NCI-H2171 (cell line): ENCODE results near the gene FOXL1.

Experiments used
- DNase-seq: peaks from one replicate; lab custom pipeline; 2025; lab: John Stamatoyannopoulos, UW

Gene FOXL1

DNA sequence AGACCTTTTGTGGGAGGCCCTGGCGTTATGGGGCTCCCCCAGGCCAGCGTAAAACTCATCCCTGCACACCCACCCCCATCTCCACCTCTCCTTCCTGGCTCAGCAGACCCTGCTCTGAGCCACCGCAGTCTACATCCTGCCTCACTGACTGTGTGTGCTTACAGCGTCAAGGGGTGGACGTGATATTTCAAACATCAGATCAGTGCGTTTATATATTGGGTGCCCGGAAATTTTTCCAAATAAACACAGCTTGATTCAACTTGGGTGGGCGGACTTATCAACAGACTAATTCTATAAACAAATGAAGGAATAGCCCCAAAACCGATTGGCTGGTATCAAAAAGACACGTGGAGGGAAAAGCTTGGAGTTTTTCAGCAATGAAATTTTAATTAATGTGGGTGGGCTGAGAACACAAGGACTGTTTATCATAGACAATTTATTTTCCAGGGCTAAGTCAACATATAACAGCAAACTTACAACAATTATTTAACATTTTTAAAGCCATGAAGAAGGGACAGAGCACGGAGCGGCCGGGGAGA, at the start of gene FOXL1:
Gene FOXL1 (plus strand): TSS at position 489 of the 539 bp plus-strand sequence. CDS start 175 bp downstream, outside the sequence.
- DNase-seq, result no peak

DNA sequence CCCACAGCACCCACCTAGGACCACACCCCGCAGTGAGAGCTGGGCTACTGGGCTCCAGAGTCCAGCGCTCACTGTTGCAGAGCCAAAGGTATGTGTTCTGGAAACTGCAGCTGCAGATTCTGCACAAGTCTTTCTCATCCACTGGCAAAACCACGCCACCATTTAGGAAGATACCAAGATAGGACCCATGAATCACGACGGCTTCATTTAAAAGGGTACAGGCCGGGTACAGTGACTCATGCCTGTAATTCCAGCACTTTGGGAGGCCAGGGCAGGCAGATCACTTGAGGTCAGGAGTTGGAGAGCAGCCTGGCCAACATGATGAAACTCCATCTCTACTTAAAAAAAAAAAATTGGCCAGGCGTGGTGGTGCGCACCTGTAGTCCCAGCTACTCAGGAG, 49.2 kb upstream of the FOXL1 start:
- no peak for DNase-seq

DNA sequence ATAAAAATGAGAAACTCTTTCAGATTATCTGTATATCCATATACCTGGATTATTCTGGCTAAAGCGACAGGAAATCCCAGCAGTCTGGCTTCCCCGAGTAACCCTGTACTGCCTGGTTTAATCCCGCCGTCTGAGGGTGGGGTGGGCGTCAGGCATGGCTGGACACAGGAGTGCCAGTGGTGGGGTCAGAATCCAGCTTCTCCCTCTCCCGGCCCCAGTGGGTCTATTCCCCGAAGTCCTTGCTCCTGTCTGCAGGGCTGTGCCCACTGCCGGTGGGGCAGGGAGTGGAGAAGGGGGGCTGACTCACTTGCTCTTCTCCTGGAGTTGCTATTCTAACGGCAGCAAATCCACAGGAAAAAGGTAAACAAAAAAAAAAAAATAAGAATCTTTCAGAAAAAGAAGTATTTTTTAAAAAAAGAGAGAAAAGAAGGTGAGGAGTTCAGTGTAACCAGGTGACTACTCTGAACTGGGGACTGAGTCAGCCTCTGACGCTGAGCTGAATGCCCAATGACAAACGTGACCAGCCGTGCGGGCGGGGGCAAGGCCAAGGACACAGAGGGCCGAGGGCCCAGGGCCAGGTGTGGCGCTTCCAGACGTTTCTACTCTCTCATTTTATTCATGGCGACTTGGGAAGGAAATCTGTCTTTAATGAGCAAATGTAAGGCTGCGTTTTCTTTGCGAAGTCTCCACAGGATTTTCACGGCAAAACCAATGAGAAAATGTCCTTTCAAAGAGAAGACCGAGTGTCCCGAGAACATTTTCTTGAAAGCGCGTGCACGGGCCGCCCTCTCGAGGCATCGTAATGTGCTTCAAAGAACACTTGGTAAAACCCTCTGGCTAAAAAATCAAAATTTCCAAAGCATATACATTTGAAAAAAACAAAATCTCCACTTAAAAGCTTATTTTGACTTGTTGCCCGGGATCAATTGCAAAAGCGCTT, 47.8 kb upstream of the FOXL1 start:
- DNase-seq, result no peak

DNA sequence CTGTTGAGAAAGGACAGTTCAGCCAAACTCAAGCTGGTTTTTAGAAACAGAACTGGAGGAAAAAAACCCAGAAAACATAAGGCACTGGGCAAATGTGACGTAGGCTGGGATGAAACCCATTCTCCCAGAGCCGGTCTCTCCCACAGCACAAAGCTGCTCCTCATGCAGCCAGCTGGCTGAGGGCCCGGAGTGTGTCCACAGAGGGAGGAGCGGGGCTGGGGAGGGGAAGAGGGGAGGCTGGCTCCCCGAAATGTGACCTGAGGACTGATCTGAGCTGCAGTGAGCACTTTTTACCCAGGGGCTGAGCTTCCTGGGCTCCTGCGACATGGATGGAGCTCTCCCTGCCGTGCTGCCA, 47.2 kb upstream of the FOXL1 start:
- DNase-seq, result no peak

DNA sequence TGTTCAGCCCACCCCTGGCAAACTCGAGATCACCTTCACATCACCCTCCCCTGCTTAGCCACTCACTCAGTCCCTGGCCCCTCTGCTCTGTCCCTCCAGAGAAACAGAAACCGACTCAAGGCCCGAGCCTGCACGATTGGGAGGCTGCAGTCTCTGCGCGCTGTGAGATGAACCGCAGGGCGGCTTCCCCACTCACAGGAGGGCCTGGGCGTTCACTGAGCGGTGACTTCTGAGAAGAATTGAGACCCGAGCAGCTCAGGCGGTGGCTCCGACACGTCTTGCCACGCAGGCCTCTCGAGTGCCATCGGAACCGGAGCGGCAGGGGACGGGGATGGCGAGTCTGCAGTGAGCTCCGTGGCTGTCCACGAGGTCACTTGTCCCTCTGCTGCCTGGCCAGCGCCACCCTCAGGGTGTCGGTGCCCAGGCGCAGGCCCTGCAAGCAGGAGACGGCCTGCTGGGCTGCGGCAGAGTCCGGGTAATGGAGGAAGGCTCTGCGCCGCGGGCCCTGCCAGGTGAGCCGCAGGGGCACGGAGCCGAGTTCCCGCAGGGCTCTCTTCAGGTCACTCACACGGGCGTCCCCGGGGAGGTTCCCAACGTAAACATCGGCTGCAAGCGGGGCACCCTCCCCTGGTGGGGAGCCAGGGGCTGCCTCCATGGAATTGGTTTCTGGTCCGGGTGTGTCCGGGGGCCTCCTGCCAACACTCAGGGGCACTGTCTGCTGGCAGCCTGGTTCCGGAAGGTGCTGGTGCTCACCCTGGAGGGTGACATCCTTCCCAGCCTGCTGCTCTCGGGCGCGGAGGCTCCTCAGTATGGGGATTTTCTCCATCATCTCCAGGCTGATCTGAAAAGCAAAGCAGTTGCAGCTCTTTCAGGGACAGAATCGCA, 46.5 kb upstream of the FOXL1 start:
- DNase-seq, result no peak

DNA sequence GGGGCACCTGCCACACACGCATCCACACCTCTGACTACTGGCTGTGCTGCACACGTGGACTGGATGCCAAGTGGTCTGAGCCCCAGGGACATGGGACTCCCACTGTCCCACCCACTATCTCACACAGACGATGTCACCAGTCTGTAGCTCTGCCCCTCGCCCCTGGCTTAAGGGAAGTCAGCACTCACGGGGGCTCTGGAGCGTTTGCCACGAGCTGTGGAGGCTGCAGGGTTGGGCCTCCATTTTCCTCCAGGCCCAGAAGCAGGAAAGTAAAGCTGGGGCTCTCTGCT, 45.9 kb upstream of the FOXL1 start:
- no peak for DNase-seq

DNA sequence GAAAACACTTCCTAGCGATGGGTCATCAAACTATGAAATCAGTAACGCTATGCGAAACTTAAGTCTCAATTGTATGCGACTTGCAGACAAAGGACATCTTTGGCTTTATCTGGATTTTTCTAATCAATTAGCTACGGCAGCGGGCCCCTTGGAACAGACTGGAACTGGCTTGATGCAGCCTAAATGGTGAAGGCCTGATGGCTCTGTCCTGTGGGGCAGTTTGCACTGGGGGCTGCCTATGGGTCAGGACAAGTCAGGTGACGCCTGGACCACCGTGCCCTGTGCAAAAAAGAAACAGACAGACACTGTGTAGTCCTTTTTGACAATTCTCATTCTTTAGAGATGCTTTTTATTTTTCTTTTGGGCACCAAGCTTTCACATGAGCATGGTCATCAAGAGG, 45.3 kb upstream of the FOXL1 start:
- DNase-seq, result no peak

DNA sequence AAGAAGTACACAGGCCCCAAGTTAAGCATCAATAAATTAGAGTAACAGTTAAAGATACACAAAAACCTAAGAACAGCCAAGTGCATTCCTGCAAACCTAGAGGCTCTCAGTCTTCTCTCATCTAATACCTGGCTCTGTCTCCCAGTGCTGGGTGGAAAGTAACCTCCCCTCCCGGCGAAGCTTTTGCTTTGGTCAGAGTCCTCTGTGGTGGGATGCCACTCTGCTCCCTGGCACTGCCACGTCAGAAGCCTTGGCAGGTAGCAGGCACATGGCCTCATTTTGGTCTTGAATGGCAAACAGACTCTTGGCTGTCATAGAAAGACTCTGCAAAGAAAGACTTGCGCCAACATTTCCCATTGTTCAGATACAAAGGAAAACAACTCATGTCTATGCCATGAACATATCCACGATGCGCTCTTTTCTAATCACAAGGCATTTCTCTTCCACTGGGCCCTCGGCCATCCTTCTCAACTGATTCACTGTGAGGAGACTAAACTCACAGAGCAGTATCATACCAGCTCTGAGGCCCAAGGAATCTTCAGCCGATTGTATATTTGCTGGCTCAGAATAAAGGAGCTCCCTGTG, 44.5 kb upstream of the FOXL1 start:
- DNase-seq, result no peak

DNA sequence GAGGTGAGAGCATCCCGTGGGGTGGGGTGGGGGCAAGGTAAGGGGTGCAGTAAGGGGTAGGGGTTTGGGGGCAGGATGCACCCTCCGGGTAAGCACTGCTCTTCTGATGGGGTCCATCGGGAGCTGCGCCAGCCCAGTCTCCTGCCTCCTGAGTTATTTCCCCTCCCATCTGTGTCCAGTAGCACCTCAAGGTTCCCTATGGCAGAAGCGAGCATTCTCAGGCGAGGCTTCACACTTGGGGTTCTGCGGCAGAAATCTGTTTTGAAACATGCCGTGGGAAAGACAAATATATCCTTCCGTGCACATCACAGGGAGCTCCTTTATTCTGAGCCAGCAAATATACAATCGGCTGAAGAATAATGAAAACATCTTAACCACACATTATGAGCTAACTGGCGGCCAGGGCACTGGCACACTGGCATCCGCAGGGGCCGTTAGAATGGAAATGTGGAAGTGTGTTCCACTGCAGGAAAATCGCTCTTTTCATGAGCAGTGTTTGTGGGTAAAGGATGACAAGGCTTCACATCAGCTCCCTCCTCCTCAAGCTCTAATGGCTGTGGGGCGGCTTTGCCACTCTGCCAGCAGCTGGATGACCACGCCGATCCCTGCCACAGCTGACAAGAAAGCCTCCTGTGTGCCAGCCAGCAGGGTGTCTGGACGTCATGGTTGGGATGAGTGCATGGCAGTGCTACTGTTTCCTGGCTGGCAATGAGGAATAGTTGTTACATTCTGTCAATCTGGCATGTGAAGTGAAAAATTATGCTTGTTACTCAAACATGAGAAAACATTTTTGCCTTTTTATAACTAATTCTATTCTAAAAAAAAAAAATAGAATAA, 43.4 kb upstream of the FOXL1 start:
- no peak for DNase-seq

DNA sequence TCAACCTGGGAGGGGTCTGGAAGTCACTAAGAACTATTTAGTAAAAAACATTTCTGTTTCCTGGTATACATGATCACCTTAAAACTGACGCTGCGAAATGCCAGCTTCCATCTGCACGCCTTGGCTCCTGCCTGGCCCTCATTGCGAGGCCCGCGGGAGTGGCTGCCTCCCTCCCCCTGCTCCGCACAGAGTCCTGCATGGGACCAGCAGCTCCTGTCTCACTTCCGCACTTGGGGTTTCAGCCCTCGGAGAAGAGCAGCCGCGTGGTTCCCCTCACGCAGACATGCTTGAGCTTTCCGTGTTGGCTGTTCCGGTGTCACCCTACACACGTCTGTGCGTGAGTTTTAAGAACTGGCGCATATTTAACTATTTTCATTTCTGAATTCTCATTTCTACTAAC, 41.7 kb upstream of the FOXL1 start:
- no peak for DNase-seq

DNA sequence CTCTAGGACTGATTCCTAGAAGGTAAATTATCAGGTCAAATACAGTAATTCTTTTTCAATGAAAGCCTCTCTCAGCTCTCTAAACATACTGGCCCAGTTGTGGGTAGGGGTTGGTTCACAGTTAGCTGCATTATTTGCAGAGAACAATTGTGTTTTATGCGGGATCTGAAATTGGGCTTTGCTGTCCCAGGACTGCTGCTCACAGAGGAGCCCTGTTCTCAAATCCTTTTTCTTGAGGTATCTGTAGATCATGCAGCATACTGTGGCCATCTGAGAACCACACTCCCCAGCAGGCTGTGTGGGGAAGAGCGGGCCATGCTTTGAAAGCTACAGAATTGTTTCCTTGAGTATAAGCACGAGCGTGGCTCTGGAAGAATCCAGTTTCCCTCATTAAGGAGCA, 40.9 kb upstream of the FOXL1 start:
- no peak for DNase-seq

DNA sequence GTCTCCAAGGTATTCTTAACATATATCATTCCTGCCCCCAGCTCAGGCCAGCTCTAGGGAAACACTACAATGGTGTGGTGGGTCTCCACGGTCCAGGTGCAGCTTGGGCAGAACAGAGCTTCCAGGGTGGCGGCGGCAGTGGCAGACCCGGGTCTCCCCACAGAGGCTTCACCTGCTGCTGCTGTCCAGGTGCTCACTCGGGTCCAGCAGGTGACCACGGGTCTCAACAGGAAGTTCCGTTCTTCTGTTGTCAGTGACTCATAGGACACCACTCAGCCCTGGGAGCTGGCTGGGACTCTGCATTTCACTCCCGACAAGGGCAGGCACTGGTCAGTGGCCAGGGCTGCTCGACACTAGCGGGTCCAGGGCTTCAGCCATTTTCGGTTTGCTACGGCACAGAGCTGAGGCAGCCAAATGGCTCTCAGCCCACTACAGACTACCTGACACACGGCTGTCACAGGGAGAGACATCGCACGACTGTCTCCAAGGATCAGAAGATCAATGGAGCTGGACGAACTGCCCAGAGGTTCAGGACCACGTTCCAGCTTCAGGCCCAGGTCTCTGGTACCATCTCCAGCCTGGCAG, 40.1 kb upstream of the FOXL1 start:
- DNase-seq, result no peak

DNA sequence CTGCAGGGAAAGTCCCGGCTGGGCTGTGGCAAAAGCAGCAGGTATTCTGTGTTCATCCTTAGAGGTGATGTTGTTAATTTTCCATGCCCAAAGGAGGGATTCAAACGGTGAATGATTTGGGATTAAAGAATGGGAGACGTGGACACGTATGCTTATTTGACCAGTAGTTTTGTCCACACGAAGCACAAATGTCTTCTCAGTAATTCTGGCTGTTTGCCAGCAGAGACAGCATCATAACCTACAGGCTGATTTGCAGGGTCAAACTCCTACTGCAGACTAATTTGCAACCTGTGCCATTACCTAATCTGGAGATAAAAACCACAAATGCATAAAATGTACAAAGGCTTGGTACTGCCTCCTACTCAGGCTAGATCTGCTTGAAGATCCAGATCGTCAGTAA, 37.5 kb upstream of the FOXL1 start:
- DNase-seq, result no peak

DNA sequence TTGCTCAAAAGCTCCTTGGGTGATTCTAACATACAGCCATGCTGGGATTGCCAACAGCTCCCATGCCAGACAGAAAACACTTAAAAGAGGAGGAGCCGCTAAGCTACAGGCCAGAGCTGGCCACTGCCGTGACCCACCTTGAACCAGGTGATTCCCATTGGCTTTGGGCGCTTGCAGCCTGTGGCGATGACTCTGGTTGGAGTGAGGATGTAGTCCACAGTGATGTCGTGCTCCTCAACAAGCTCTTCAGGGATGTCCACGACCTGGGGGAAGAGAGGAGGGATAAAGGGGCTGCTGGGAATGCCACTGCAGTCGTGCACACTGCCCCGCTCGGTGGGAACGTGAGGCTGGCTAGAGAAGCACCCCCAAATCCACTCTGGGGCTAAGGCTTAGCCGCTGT, 36.8 kb upstream of the FOXL1 start:
- no peak for DNase-seq

DNA sequence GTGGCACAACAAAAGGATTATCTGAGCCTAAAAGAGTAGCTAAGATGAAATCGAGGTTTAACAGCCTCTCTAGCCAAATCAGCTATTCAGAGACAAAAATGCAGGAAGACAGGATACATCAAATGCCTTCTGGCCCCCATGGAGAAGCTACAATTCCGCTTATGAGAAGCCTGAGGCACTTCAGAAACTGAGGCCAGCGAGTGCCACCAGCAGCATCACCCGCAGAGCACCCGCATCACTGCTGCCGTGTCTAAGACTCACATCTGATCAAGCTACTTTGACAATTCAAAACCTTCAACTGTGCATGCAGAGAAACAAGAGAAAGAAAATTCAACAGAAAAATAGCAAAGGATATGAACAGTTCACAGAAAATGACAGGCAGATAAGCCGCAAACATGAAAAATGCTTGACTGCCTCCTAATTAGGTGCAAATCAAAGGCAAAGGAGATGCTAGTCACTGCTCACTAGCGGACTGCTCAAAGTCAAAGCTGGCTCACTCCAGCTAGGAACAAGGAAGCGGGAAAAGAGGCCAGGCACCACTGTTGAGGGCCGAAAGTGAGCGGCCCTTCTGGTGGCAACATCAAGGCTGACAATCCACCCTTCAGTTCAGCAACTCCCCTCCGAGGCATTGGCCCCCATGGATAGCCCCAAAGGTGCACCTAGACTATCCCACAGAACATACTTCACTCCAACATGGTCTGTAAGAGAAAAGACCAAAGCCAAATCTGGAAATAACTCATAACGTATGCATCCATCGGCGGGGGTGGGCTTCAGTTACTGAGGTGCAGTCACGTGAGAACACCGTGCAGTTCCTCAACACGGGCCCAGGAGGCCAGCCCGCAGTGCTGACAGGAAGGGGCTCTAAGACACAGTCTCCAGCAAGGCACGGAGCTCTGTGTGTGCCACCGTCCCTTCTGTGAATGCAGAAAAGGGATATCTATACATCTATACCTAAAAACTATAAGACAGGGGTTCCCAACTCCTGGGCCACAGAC, 35.3 kb upstream of the FOXL1 start:
- DNase-seq, result no peak

DNA sequence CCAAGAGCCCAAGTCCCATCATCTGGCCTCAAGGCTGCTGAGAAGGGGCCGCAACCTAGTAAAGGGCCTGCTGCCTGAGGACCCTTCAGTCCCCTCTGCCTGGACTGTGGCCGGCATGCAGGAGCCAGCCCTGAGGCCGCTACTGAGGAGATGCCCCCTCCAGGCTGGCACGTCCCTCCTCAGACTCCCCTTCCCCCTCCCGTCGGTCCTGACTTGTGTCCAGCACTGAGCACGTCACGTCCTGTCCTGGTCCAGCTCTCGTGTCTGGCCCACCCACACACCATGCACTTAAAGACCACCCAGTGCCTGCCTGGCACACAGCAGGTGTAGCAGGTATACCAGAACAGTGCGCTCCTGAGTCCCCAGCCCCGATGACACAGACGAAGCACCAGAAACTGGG, 32.9 kb upstream of the FOXL1 start:
- no peak for DNase-seq

DNA sequence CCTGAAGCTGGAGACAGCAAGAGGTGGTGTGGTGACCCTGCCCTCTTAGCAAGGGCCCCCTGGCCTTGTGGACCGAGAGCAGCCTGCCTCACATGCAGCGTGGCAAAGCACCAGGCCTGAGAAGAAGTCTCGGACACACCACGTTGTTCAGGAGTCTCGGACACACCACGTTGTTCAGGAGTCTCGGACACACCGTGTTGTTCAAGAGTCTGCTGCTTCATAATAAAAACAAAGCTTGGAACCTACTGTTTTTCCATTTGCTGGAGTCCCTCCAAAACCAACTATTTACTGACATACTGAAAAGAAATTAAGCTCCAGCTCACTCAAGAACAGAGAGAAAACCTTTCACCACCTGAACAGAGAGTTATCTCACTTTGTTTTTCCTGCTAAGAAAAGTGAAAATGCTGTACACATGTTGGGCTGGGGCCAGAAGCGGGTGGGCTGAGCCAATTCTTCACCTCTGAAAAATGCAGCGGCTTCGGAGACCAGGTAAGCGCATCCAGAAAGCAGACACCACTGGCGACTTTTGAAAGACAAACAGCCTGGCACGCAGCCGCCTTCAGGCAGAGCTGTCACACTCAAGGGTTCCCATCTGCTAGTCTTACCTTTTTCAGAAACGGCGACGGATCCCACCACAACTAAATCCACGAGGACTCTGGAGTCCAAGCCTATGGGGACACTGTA, 32.3 kb upstream of the FOXL1 start:
- DNase-seq, result no peak

DNA sequence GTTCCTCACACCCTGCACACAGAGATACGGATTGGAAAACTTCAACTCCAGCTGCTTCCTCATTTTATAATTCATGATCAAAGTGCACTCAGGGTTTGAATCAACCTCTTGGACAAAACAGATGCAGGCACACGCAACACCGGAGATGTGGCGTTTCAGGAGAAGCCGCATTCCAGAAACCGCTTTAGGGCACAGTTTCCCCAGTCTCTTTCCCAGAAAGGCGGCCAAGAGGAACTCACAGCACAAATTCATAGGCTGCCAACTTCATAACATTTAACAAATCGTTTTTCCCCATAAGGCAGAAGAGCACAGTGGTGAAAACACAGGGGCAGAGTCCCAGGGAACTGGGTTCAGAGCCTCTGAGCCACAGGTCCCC, 31.7 kb upstream of the FOXL1 start:
- DNase-seq, result no peak

DNA sequence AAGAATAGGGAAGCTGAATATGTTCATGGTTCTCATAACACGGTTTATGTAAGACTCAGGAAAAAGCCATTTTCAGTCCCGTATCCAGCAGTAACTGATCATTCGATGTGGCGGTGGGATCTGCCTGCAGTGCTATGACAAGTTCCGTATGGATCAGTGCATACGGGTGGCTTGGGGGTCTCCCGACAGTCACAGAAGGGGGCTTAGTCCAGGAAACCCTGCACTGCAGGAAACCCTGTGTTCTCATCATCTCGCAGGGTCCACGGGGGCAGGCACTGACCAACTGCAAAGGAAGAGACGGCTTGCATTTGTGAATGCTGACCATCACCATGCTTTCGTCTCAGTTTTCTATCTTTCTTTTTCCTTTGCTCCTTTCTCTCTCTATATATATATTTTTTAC, 31.1 kb upstream of the FOXL1 start:
- no peak for DNase-seq
